ENCODE measurements around the gene SNX18. TPM values are rescaled to one million over a fixed set of nuclear protein-coding genes. Genes with fewer than 3 reads are reported as not detected.

Gene SNX18
- total RNA-seq, 6 experiments from 2014 or later: 14.1 to 35.3 (median 19.4) TPM

GRCh38 chr5:54523534-54523933 lies 6.0 kb downstream of the SNX18 start:
- H3K27ac ChIP-seq: peak overlapping the region in 1 of 3 donors; percentile 26
- H3K36me3 ChIP-seq: no peaks in the 10 kb centered on the region
- intact Hi-C loops (cut with DNase I): no loop called here
- ATAC-seq: no peak
- H3K27me3 ChIP-seq: no peaks in the 10 kb centered on the region
- 42% methylated on average over 3 of the region's 3 CpGs for WGBS (ENCODE audit: insufficient coverage, low coverage, low lambda C conversion rate, missing lambda C conversion rate)
- no peak overlapping the region for H3K4me3 ChIP-seq
- TF ChIP-seq POLR2A (IDR thresholded peaks at IDR 0.05) (no peak), CTCF (IDR thresholded peaks at IDR 0.05) (no peak)
- H3K9me3 ChIP-seq: no peaks in the 10 kb centered on the region
- DNase-seq: no peak
- peaks cover 0 to 64% (median 11%) of the 10 kb centered on the region in 4 donors for H3K4me1 ChIP-seq

- Histone ChIP-seq H3K4me1 (peaks cover 0 to 60% (median 11%) of the 10 kb centered on the region in 4 donors), H3K4me3 (no peak overlapping the region)
- ATAC-seq: peak in 2 of 4 donors; percentile 8 to 23
These were observed 6.5 kb downstream of the SNX18 start for GRCh38 chr5:54524082-54524481.

GRCh38 chr5:54524704-54525103 lies 7.1 kb downstream of the SNX18 start:
- H3K27ac ChIP-seq: peak overlapping the region in 1 of 3 donors; percentile 4
- intact Hi-C loops (cut with DNase I): no loop called here
- no peaks in the 10 kb centered on the region for H3K36me3 ChIP-seq
- H3K9me3 ChIP-seq: no peaks in the 10 kb centered on the region
- TF ChIP-seq POLR2A (IDR thresholded peaks at IDR 0.05): no peak
- no peak for TF ChIP-seq CTCF (IDR thresholded peaks at IDR 0.05)
- H3K4me3 ChIP-seq: no peak overlapping the region
- H3K27me3 ChIP-seq: no peaks in the 10 kb centered on the region
- ATAC-seq (peak in 2 of 4 donors; percentile 9 to 12), DNase-seq (no peak)
- peaks cover 0 to 60% (median 12%) of the 10 kb centered on the region in 4 donors for H3K4me1 ChIP-seq
- 40% methylated on average over 8 of the region's 8 CpGs for WGBS (ENCODE audit: insufficient coverage, low coverage, low lambda C conversion rate, missing lambda C conversion rate)

More at GRCh38 chr5:54524082-54524481, 6.5 kb downstream of the SNX18 start:
- intact Hi-C loops (cut with DNase I): no loop called here
- Histone ChIP-seq H3K27me3 (no peaks in the 10 kb centered on the region), H3K9me3 (no peaks in the 10 kb centered on the region), H3K36me3 (no peaks in the 10 kb centered on the region), H3K27ac (peak overlapping the region; percentile 4 to 26 (median 5))
- DNase-seq: no peak
- WGBS (ENCODE audit: insufficient coverage, low coverage, low lambda C conversion rate, missing lambda C conversion rate): 29% methylated on average over 8 of the region's 8 CpGs
- no peak for TF ChIP-seq CTCF (IDR thresholded peaks at IDR 0.05)
- TF ChIP-seq POLR2A (IDR thresholded peaks at IDR 0.05): no peak

GRCh38 chr5:54525261-54525660 lies 7.7 kb downstream of the SNX18 start:
- Histone ChIP-seq H3K4me3 (no peak overlapping the region), H3K27me3 (no peaks in the 10 kb centered on the region), H3K36me3 (no peaks in the 10 kb centered on the region), H3K4me1 (peaks cover 0 to 62% (median 12%) of the 10 kb centered on the region in 4 donors), H3K27ac (no peak overlapping the region), H3K9me3 (no peaks in the 10 kb centered on the region)
- no peak for ATAC-seq
- DNase-seq: no peak
- TF ChIP-seq CTCF (IDR thresholded peaks at IDR 0.05) (no peak), POLR2A (IDR thresholded peaks at IDR 0.05) (no peak)
- intact Hi-C loops (cut with DNase I): no loop called here
- WGBS (ENCODE audit: insufficient coverage, low coverage, low lambda C conversion rate, missing lambda C conversion rate): 81% methylated on average over 3 of the region's 4 CpGs

- no peaks in the 10 kb centered on the region for H3K9me3 ChIP-seq
- no peaks in the 10 kb centered on the region for H3K27me3 ChIP-seq
- no peak overlapping the region for H3K4me3 ChIP-seq
- DNase-seq (no peak), ATAC-seq (no peak)
- no peak for TF ChIP-seq CTCF (IDR thresholded peaks at IDR 0.05)
- no peak for TF ChIP-seq POLR2A (IDR thresholded peaks at IDR 0.05)
- H3K27ac ChIP-seq: no peak overlapping the region
- peaks cover 0 to 61% (median 12%) of the 10 kb centered on the region in 4 donors for H3K4me1 ChIP-seq
- WGBS (ENCODE audit: insufficient coverage, low coverage, low lambda C conversion rate, missing lambda C conversion rate): 72% methylated on average over 6 of the region's 6 CpGs
- intact Hi-C loops (cut with DNase I): no loop called here
- no peaks in the 10 kb centered on the region for H3K36me3 ChIP-seq
These were observed 8.1 kb downstream of the SNX18 start for GRCh38 chr5:54525692-54526091.
